Measurements from ENCODE around the gene SOX12.

The SOX12 gene

DNA sequence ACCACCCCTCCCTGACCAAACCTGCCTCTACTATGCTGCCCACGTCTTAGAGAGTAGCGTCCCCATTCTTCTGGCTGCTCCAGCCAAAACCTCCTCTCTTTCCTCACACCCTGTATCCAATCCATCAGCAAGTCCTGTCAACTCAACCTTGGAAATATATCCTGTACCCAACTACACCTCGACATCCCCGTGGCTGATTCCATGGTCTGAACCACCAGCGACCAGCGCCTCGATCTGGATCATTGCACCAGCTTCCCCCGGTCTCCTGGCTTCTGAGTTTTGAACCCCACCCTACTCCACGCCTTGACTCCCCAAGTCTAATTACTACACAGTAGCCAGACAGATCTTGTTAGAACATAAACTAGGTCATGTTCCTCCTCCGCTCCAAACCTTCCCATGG lies 31.4 kb downstream of the SOX12 start:
- Histone ChIP-seq H3K4me3 (no peak overlapping the region), H3K4me1 (peaks cover 46% of the 10 kb centered on the region), H3K27me3 (no peaks in the 10 kb centered on the region), H3K36me3 (peaks cover 5% of the 10 kb centered on the region; the same call in 1 of the 2 replicates), H3K9me3 (no peaks in the 10 kb centered on the region), H3K9ac (no peak overlapping the region), H4K20me1 (no peaks in the 10 kb centered on the region), H3K27ac (no peak overlapping the region), H3K4me2 (0 out of 2 replicates have a peak overlapping the region, but pooled peaks have one; percentile 56)
- no peak for TF ChIP-seq Cebpa-rat (IDR thresholded peaks at IDR 0.05)

DNA sequence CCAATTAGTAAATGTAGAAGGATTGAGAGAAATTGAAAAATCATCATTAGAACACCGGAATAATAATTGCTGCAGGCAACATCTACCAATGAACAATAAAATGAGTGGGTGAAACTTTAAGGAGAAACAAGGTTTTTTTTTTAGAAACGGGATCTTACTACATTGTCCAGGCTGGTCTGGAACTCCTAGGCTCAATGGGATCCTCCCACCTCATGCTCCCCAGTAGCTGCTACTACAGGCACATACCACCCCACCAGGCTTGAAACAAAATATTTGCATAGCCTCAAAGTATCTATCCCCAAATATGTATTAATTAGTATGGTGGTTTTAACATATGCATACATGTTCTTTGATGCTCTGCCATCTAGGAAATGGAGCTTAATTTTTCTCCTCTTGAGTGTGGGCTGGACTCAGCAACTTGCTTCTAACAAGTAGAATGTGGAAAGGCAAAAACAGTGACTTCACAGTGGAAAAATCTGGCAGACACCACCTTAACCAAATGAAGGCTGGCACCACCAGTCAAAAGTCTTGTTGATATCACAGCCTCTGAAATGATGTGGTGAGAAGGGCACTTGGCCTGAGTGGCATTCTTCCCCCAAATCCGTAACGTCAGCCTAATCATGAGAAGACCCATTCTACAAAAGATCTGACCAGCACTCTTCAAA lies 33.7 kb downstream of the SOX12 start:
- no peak overlapping the region for H3K4me3 ChIP-seq
- no peak overlapping the region for H3K27ac ChIP-seq
- H4K20me1 ChIP-seq = no peaks in the 10 kb centered on the region
- H3K4me2 ChIP-seq = no peak overlapping the region
- H3K4me1 ChIP-seq = peaks cover 66% of the 10 kb centered on the region
- TF ChIP-seq Cebpa-rat (IDR thresholded peaks at IDR 0.05) = no peak
- H3K27me3 ChIP-seq = no peaks in the 10 kb centered on the region
- no peaks in the 10 kb centered on the region for H3K9me3 ChIP-seq
- no peak overlapping the region for H3K9ac ChIP-seq
- H3K36me3 ChIP-seq = no peaks in the 10 kb centered on the region

DNA sequence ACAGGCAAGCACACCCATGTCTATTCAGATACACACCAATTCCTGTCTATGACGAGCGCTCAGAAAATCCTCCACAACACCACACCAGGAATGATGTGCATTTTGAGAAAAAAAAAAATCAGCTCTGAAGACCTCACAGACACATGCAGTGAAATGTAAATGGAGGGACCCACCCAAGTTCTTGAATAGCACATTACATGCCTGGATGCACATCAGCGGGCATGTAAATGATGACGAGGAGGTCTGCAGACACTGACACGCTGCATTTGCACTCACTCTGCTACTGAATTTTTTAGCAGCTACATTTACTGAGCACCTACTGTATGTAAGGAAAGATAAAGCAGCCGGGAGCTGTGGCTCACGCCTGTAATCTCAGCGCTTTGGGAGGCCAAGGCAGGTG lies 36.2 kb downstream of the SOX12 start:
- Histone ChIP-seq H3K4me2 (peak overlapping the region; percentile 77), H3K4me1 (peaks cover 66% of the 10 kb centered on the region), H3K9ac (no peak overlapping the region), H3K36me3 (no peaks in the 10 kb centered on the region), H3K27ac (peak overlapping the region; percentile 66), H3K9me3 (no peaks in the 10 kb centered on the region), H3K4me3 (no peak overlapping the region), H3K27me3 (no peaks in the 10 kb centered on the region), H4K20me1 (no peaks in the 10 kb centered on the region)
- no peak for TF ChIP-seq Cebpa-rat (IDR thresholded peaks at IDR 0.05)

DNA sequence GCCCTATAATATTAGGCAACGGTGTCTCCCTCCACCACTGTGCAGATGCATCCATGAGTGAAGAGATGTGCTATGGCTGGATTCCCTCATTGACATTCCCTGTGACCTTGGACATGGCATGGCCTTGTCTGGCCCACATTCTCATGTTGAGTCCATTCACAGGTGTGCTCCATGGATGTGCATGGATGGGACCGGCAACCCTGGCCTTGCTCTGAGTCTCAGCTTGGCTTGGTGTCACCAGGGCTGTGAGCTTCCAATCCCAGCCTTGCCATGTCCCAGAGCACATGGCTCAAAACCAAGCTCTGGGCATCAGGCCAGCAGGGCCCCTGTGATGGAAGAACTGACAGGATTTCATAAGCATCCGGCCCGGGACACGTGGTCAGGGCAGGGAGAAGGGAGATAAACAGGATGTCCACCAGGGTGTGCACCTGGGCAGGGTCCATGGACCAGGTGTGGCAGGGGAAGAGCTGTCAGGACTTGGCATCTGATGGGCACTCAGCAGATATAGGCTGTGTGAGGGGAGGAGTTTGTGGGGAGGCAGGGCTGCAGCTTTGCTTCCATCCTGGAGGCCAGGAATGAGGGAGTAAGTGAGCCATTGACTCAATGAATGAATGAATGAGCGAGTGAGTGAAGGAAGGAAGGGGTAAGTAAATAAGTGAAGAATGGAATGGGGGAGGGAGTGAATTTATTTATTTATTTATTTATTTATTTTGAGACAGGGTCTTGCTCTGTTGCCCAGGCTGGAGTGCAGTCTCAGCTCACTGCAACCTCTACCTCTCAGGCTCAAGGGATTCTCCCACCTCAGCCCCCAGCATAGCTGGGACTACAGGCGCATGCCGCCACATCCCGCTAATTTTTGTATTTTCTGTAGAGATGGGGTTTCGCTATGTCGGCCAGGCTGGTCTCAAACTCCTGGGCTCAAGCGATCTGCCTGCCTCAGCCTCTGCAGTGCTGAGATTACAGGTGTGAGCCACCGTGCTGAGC lies 37.2 kb downstream of the SOX12 start:
- H3K4me1 ChIP-seq = peaks cover 56% of the 10 kb centered on the region
- no peaks in the 10 kb centered on the region for H4K20me1 ChIP-seq
- H3K9ac ChIP-seq = no peak overlapping the region; the same call in 1 of the 2 replicates
- TF ChIP-seq Cebpa-rat (IDR thresholded peaks at IDR 0.05) = no peak
- no peaks in the 10 kb centered on the region for H3K36me3 ChIP-seq
- no peaks in the 10 kb centered on the region for H3K27me3 ChIP-seq
- no peaks in the 10 kb centered on the region for H3K9me3 ChIP-seq
- peak overlapping the region; percentile 66 for H3K27ac ChIP-seq
- H3K4me3 ChIP-seq = no peak overlapping the region
- H3K4me2 ChIP-seq = peak overlapping the region; percentile 77

DNA sequence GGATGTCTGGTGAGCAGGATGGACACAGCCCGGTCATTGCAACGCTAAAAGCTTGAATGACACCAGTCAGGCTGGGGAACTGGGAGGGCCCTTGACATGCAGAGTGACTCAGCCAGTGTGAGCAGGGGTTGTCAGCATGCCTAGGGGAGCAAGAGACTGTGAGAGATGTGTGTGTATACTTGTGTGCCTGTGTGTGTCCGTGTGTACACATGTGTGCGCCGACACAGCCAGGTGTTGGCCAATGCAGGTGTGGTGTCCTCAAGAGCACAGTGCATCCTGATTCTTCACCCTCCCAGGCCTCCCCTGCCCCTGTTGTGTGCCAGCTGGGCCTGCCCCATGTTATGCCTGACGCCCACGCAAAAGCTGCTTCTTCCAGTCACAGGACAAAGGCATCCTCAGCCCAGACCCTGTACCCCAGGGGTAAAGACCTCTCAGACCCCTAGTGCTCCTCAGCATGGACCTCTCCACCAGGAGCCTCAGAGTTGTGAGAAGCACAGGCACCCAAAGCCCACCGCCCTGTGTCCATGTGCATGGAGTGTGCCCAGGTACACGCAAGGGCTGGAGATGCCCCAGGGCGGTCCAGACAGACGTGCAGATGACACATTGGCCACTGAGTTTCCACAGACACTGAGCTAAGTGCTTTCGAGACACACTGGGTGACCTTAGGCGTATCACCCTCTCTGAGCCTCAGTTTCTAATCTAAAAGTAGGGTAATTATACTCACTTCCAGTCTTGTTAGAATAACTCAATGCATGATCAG lies 38.1 kb downstream of the SOX12 start:
- no peaks in the 10 kb centered on the region for H3K27me3 ChIP-seq
- TF ChIP-seq Cebpa-rat (IDR thresholded peaks at IDR 0.05) = no peak
- H3K27ac ChIP-seq = peak overlapping the region; percentile 66
- no peaks in the 10 kb centered on the region for H3K9me3 ChIP-seq
- no peaks in the 10 kb centered on the region for H4K20me1 ChIP-seq
- H3K36me3 ChIP-seq = no peaks in the 10 kb centered on the region
- 0 out of 2 replicates have a peak overlapping the region, but pooled peaks have one; percentile 77 for H3K4me2 ChIP-seq
- H3K4me1 ChIP-seq = peaks cover 47% of the 10 kb centered on the region
- H3K9ac ChIP-seq = no peak overlapping the region; the same call in 1 of the 2 replicates
- no peak overlapping the region for H3K4me3 ChIP-seq

DNA sequence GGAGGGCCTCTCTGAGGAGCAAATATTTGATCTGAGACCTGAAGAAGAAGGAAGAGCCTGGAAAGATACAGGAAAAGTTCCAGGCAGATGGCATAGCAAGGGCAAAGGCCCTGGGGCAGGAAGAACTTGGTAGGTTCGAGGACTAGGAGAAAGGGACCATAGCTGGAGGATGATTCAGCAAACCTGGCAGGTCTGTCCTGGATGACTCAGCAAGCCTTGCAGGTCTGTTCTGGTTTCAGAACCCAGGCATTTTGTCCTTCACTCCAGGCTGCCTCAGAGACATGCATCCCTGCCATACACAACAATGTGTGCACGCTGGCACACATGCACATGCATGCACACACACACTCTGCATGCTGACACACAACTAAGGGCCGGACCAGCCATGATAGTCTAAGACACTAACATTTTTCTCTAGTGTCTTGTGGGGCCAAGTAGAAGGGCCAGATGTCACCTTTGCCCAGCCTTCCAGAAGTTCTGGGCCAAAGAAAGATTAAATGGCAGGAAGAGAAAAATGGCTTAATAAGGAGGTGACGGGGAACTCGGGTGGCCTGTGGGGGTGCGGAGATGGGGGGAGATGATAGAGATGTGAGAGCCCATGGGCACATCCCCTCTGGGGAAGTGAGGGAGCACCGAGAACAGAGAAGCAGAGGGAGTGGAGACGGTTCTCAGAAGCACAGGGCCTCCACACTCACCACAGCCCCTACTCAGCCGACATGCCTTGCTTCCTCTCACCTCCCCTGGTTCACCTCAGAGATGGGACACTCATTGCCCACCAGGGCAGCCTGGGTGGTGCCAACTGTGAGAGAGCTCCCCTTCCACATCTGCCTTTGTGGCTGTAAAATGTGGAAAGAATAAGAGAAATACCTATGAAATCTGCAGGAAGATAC lies 39.8 kb downstream of the SOX12 start:
- peaks cover 36% of the 10 kb centered on the region for H3K4me1 ChIP-seq
- H3K27me3 ChIP-seq = no peaks in the 10 kb centered on the region
- H3K27ac ChIP-seq = no peak overlapping the region; the same call in 1 of the 2 replicates
- no peak overlapping the region for H3K9ac ChIP-seq
- no peaks in the 10 kb centered on the region for H3K9me3 ChIP-seq
- no peak overlapping the region for H3K4me2 ChIP-seq
- H4K20me1 ChIP-seq = no peaks in the 10 kb centered on the region
- no peak for TF ChIP-seq Cebpa-rat (IDR thresholded peaks at IDR 0.05)
- H3K4me3 ChIP-seq = no peak overlapping the region
- no peaks in the 10 kb centered on the region for H3K36me3 ChIP-seq

DNA sequence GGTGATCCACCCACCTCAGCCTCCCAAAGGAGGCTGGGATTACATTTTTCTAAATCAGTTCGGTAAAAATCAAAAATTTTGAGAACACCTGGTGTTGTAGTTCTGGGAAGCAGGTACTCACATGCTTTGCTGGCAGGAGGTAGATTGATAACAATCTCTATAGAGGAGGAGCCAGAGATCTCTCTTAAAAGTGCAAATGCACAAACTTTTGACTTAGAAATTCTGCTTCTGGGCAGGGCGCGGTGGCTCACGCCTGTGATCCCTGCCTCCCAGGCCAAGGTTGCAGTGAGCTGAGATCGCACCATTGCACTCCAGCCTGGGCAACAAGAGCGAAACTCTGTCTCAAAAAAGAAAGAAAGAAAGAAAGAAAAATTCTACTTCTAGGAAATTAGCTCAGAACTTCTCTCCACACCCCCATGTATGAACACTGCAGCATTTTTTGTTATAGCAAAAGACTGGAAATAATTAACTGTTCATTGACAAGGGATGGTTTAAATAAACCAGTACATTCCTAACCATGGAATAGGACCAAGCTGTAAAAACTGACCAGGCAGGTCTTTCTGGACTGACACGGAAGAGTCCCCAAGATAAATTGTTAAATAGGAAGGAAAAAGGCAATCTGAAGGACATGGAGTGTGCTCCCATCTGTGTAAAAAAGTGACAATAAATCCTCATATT lies 40.8 kb downstream of the SOX12 start:
- no peak overlapping the region for H3K4me2 ChIP-seq
- no peak overlapping the region for H3K9ac ChIP-seq
- no peak overlapping the region for H3K4me3 ChIP-seq
- no peak overlapping the region for H3K27ac ChIP-seq
- no peaks in the 10 kb centered on the region for H3K36me3 ChIP-seq
- H3K9me3 ChIP-seq = no peaks in the 10 kb centered on the region
- TF ChIP-seq Cebpa-rat (IDR thresholded peaks at IDR 0.05) = no peak
- H3K4me1 ChIP-seq = peaks cover 28% of the 10 kb centered on the region
- H4K20me1 ChIP-seq = no peaks in the 10 kb centered on the region
- H3K27me3 ChIP-seq = no peaks in the 10 kb centered on the region

DNA sequence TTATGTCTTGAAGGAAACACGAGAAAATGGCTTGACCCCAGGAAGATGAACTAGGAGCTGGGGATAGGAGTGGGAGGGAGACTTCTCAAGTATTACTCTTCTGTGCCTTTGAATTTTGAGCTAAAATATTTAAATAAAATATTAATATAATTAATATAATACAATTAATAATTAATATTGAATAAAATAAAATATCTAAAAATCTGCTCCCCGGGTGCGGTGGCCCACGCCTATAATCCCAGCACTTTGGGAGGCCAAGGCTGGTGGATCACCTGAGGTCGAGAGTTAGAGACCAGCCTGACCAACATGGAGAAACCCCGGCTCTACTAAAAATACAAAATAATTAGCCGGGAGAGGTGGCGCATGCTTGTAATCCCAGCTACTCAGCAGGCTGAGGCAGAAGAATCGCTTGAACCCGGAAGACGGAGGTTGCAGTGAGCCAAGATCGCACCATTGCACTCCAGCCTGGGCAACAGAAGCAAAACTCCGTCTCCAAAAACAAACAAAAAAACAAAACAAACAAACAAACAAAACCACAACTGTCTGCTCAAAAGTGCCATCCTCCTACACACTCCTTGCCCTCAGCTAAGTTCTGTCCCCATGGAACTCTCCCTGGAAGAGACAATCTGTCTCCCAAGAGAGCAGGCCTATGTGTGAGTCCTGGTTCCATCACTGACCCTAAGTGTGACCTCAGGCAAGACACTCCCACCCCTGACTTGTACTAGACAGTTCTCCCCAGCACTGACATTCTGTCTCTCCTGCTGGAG lies 41.5 kb downstream of the SOX12 start:
- H3K9me3 ChIP-seq = no peaks in the 10 kb centered on the region
- H3K4me1 ChIP-seq = peaks cover 28% of the 10 kb centered on the region
- H3K4me3 ChIP-seq = no peak overlapping the region
- no peaks in the 10 kb centered on the region for H3K36me3 ChIP-seq
- TF ChIP-seq Cebpa-rat (IDR thresholded peaks at IDR 0.05) = no peak
- no peak overlapping the region for H3K4me2 ChIP-seq
- no peaks in the 10 kb centered on the region for H3K27me3 ChIP-seq
- no peak overlapping the region for H3K9ac ChIP-seq
- no peak overlapping the region for H3K27ac ChIP-seq
- H4K20me1 ChIP-seq = no peaks in the 10 kb centered on the region
